Measurements from ENCODE around the gene MXD1. TPM values are rescaled to one million over a fixed set of nuclear protein-coding genes. Genes with fewer than 3 reads are reported as not detected.

The MXD1 gene
- total RNA-seq, 1 experiment from 2014 or later, result 1.5 TPM

DNA sequence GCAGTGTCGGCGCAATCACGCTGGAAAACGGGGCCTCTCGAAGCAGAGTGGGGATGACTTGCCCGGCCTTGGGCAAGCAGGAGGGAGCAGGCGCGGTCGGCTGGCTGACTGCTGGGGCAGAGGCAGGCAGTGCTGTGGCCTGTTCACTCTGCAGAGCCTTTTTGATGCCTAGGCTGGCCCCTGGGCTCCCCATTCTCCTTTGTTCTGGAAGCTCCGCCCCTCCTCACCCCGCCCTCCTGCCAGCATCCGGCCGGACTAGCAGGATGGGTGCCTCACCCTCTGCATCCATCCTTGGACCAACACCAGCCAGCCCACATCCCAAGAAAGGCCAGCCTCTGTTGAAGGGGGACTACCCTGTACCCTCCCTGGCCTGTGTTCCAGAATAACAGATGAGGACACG, 46.6 kb downstream of the MXD1 start, which contains the start of gene ASPRV1:
ASPRV1 (minus strand) TSS at position 136 of the 400 bp plus-strand sequence. CDS start 195 bp downstream, outside the sequence.
- no peaks in the 10 kb centered on the region; the same call in 1 of the 2 replicates for H3K27me3 Mint-ChIP-seq (ENCODE audit: low read depth)
- ChIA-PET POLR2A (no interaction called here), CTCF (no interaction called here)
- peaks cover 10% of the 10 kb centered on the region for H3K4me1 Mint-ChIP-seq
- TF ChIP-seq, protein P1, sequence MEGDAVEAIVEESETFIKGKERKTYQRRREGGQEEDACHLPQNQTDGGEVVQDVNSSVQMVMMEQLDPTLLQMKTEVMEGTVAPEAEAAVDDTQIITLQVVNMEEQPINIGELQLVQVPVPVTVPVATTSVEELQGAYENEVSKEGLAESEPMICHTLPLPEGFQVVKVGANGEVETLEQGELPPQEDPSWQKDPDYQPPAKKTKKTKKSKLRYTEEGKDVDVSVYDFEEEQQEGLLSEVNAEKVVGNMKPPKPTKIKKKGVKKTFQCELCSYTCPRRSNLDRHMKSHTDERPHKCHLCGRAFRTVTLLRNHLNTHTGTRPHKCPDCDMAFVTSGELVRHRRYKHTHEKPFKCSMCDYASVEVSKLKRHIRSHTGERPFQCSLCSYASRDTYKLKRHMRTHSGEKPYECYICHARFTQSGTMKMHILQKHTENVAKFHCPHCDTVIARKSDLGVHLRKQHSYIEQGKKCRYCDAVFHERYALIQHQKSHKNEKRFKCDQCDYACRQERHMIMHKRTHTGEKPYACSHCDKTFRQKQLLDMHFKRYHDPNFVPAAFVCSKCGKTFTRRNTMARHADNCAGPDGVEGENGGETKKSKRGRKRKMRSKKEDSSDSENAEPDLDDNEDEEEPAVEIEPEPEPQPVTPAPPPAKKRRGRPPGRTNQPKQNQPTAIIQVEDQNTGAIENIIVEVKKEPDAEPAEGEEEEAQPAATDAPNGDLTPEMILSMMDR (IDR thresholded peaks at IDR 0.05), result no peak
- no peaks in the 10 kb centered on the region for H3K36me3 Mint-ChIP-seq
- DNase-seq (ENCODE audit: low spot score) (no peak), ATAC-seq (peak; percentile 62)
- no peak within 1 kb of the TSS for H3K4me3 Mint-ChIP-seq
- no peak within 1 kb of the TSS for H3K27ac Mint-ChIP-seq
- H3K9me3 Mint-ChIP-seq, result no peaks in the 10 kb centered on the region

DNA sequence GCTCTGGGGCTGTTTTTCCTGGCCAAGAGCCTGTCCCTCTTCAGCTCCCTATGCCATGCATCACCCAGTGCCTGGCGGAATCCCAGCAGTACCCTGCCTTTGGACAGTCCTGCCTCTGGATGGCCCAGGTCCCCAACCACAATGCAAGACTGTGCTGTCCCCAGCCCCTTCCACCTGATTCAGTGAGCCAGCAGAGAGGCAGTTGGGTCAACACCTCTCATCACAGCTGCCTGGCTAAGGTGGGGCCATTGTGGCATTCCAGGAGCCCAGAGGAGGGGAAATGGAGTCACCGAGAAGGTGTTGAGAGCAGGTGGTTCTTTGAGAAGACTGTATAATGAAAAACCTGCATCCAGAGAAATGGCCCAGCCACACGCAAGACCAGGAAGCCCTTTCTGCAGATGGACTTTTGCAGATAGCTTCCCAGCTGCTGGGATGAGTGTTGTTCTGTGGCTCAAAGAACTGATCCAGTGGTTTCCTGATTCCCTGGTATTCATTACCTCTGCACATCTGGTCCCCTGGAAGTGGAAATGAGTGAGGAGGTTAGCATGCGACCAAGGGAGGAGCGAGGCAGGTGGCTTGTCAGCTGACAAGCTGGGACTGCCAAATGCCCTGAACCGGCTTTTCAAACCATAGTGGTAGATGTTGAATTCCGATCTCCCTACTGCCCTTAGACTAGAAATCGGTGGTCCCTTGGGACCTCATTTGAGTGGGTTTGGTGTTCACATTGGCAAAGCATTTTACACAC, 48.2 kb downstream of the MXD1 start:
- TF ChIP-seq ZNF396 (CRISPR knock-in tag; IDR thresholded peaks at IDR 0.05; ENCODE audit: borderline replicate concordance), result no peak
- TF ChIP-seq FOXK1 (CRISPR knock-in tag; IDR thresholded peaks at IDR 0.05), result no peak
- TF ChIP-seq, protein P2, sequence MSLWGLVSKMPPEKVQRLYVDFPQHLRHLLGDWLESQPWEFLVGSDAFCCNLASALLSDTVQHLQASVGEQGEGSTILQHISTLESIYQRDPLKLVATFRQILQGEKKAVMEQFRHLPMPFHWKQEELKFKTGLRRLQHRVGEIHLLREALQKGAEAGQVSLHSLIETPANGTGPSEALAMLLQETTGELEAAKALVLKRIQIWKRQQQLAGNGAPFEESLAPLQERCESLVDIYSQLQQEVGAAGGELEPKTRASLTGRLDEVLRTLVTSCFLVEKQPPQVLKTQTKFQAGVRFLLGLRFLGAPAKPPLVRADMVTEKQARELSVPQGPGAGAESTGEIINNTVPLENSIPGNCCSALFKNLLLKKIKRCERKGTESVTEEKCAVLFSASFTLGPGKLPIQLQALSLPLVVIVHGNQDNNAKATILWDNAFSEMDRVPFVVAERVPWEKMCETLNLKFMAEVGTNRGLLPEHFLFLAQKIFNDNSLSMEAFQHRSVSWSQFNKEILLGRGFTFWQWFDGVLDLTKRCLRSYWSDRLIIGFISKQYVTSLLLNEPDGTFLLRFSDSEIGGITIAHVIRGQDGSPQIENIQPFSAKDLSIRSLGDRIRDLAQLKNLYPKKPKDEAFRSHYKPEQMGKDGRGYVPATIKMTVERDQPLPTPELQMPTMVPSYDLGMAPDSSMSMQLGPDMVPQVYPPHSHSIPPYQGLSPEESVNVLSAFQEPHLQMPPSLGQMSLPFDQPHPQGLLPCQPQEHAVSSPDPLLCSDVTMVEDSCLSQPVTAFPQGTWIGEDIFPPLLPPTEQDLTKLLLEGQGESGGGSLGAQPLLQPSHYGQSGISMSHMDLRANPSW (CRISPR knock-in tag; conservative IDR thresholded peaks at IDR 0.05; ENCODE audit: low read depth), result no peak
- TF ChIP-seq TCF7 (CRISPR knock-in tag; IDR thresholded peaks at IDR 0.05; ENCODE audit: low read depth), result no peak
- no peak for TF ChIP-seq ZNF671 (CRISPR knock-in tag; IDR thresholded peaks at IDR 0.05)
- TF ChIP-seq SOX15 (CRISPR knock-in tag; IDR thresholded peaks at IDR 0.05), result no peak
- TF ChIP-seq ERG (CRISPR knock-in tag; IDR thresholded peaks at IDR 0.05), result no peak
- no peak for TF ChIP-seq RELA (CRISPR knock-in tag; IDR thresholded peaks at IDR 0.05; ENCODE audit: borderline replicate concordance)
- TF ChIP-seq, protein P3, sequence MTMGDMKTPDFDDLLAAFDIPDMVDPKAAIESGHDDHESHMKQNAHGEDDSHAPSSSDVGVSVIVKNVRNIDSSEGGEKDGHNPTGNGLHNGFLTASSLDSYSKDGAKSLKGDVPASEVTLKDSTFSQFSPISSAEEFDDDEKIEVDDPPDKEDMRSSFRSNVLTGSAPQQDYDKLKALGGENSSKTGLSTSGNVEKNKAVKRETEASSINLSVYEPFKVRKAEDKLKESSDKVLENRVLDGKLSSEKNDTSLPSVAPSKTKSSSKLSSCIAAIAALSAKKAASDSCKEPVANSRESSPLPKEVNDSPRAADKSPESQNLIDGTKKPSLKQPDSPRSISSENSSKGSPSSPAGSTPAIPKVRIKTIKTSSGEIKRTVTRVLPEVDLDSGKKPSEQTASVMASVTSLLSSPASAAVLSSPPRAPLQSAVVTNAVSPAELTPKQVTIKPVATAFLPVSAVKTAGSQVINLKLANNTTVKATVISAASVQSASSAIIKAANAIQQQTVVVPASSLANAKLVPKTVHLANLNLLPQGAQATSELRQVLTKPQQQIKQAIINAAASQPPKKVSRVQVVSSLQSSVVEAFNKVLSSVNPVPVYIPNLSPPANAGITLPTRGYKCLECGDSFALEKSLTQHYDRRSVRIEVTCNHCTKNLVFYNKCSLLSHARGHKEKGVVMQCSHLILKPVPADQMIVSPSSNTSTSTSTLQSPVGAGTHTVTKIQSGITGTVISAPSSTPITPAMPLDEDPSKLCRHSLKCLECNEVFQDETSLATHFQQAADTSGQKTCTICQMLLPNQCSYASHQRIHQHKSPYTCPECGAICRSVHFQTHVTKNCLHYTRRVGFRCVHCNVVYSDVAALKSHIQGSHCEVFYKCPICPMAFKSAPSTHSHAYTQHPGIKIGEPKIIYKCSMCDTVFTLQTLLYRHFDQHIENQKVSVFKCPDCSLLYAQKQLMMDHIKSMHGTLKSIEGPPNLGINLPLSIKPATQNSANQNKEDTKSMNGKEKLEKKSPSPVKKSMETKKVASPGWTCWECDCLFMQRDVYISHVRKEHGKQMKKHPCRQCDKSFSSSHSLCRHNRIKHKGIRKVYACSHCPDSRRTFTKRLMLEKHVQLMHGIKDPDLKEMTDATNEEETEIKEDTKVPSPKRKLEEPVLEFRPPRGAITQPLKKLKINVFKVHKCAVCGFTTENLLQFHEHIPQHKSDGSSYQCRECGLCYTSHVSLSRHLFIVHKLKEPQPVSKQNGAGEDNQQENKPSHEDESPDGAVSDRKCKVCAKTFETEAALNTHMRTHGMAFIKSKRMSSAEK (CRISPR knock-in tag; IDR thresholded peaks at IDR 0.05; ENCODE audit: borderline replicate concordance), result no peak
- TF ChIP-seq OVOL2 (CRISPR knock-in tag; IDR thresholded peaks at IDR 0.05; ENCODE audit: borderline replicate concordance), result no peak
- TF ChIP-seq ELF4 (CRISPR knock-in tag; IDR thresholded peaks at IDR 0.05; ENCODE audit: low read depth), result no peak
- no peak for TF ChIP-seq IRF2 (CRISPR knock-in tag; IDR thresholded peaks at IDR 0.05; ENCODE audit: borderline replicate concordance, low read depth)
- no peak for TF ChIP-seq NR2C2 (CRISPR knock-in tag; IDR thresholded peaks at IDR 0.05)
- Mint-ChIP-seq H3K4me1 (peaks cover 10% of the 10 kb centered on the region), H3K4me3 (no peak overlapping the region), H3K36me3 (no peaks in the 10 kb centered on the region), H3K27me3 (ENCODE audit: low read depth) (no peaks in the 10 kb centered on the region; the same call in 1 of the 2 replicates), H3K9me3 (no peaks in the 10 kb centered on the region), H3K27ac (no peak overlapping the region)
- ChIA-PET POLR2A (no interaction called here), CTCF (interaction anchor here (0.6 to 1.6 kb wide), 2 partner anchors 43 to 134 kb away, joined by 4 to 5 read pairs; no protein-coding TSS in a partner anchor)
- no peak for DNase-seq (ENCODE audit: low spot score)
- no peak for ATAC-seq

All from WTC11 (cell line).